CD4-positive, alpha-beta T cell treated with Interleukin-6 for 4 hours (primary cell): ENCODE measurements around the gene GRHL3.

Experiments
- DNase-seq: peaks from one replicate; pipeline ENCODE4 v3.0.0-alpha.2; 2020; ENCODE audit warnings: mixed read lengths

The GRHL3 gene

DNA sequence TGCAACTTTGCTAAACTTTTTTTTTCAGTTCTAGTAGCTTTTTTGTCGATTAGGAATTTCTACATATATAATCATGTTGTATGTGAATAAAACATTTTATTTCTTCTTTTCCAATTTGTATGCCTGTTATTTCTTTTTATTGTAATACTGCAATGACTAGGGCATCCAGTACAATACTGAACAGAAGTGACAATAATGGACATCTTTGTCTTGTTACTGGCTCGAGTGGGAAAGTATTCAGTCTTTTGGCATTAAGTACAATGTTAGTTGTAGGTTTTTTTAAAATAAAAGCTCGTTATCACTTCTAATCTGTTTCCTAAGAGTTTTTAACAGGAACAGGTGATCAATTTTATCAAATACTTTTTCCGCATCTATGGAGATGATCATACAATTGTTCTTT, 84.6 kb downstream of the GRHL3 start:
- no peak for DNase-seq
